H9 (cell line): Measurements from ENCODE around the gene ARID2. TPM values are rescaled to one million over a fixed set of nuclear protein-coding genes. Genes with fewer than 3 reads are reported as not detected.
A peak's percentile ranks its signal among the peaks of the same experiment; 100 is the strongest.

Experiments
- DNase-seq: peaks from one replicate; pipeline ENCODE4 v3.0.0-alpha.2; 2017
- H2AFZ ChIP-seq: one replicate; pipeline ENCODE4 v1.6.1; 2013; ENCODE audit warnings: mild to moderate bottlenecking, low read length, control low read depth, moderate library complexity
- H2AK5ac ChIP-seq: 2 replicates; pipeline ENCODE4 v1.6.1; 2013; ENCODE audit warnings: low read length, control low read depth, mixed read lengths; ENCODE audit not compliant: insufficient read length
- H2BK120ac ChIP-seq: one replicate; pipeline ENCODE4 v1.6.1; 2013; ENCODE audit warnings: low read depth, mild to moderate bottlenecking, low read length, control low read depth, inconsistent platforms; ENCODE audit not compliant: poor library complexity, severe bottlenecking
- H2BK12ac ChIP-seq: 2 replicates; pipeline ENCODE4 v1.6.1; 2013; ENCODE audit warnings: low read length, control low read depth, mixed read lengths, low read depth; ENCODE audit not compliant: insufficient read length
- H2BK15ac ChIP-seq: 2 replicates; pipeline ENCODE4 v1.6.1; 2013; ENCODE audit warnings: low read depth, low read length, control low read depth
- H2BK20ac ChIP-seq: one replicate; pipeline ENCODE4 v1.6.1; 2013; ENCODE audit warnings: low read depth, mild to moderate bottlenecking, low read length, control low read depth, inconsistent platforms; ENCODE audit not compliant: poor library complexity, severe bottlenecking
- H2BK5ac ChIP-seq: 2 replicates; pipeline ENCODE4 v1.6.1; 2013; ENCODE audit warnings: low read length, control low read depth, mixed read lengths; ENCODE audit not compliant: insufficient read length
- H3K14ac ChIP-seq: 2 replicates; pipeline ENCODE4 v1.6.1; 2013; ENCODE audit warnings: low read length, control low read depth; ENCODE audit not compliant: insufficient read depth
- H3K18ac ChIP-seq: 2 replicates; pipeline ENCODE4 v1.6.1; 2013; ENCODE audit warnings: low read depth, mild to moderate bottlenecking, mixed read lengths, low read length, control low read depth; ENCODE audit not compliant: insufficient read length
- H3K23ac ChIP-seq: 2 replicates; pipeline ENCODE4 v1.6.1; 2013; ENCODE audit warnings: low read length, control low read depth, mixed read lengths, low read depth; ENCODE audit not compliant: insufficient read length
- H3K23me2 ChIP-seq: 2 replicates; pipeline ENCODE4 v1.6.1; 2013; ENCODE audit warnings: low read depth, mild to moderate bottlenecking, mixed read lengths, low read length, control low read depth; ENCODE audit not compliant: insufficient read length, poor library complexity, severe bottlenecking
- H3K27ac ChIP-seq: 2 replicates; pipeline ENCODE4 v1.5.1; 2013; ENCODE audit warnings: low read length, control low read depth, mixed read lengths, low read depth; ENCODE audit not compliant: insufficient read length
- H3K27me3 ChIP-seq: 2 replicates; pipeline ENCODE4 v1.6.1; 2013; ENCODE audit warnings: low read length, control low read depth, inconsistent platforms; ENCODE audit not compliant: insufficient read depth
- H3K4ac ChIP-seq: 2 replicates; pipeline ENCODE4 v1.6.1; 2013; ENCODE audit warnings: low read depth, mild to moderate bottlenecking, control low read depth, inconsistent platforms, low read length, moderate library complexity
- H3K4me1 ChIP-seq: 2 replicates; pipeline ENCODE4 v1.6.1; 2013; ENCODE audit warnings: low read length, control low read depth, inconsistent platforms; ENCODE audit not compliant: insufficient read depth
- H3K4me2 ChIP-seq: 2 replicates; pipeline ENCODE4 v1.6.1; 2013; ENCODE audit warnings: low read length, control low read depth, mixed read lengths; ENCODE audit not compliant: insufficient read length, insufficient read depth
- H3K56ac ChIP-seq: 2 replicates; pipeline ENCODE4 v1.6.1; 2013; ENCODE audit warnings: low read depth, mild to moderate bottlenecking, mixed read lengths, low read length, control low read depth; ENCODE audit not compliant: insufficient read length
- H3K79me1 ChIP-seq: 2 replicates; pipeline ENCODE4 v1.6.1; 2013; ENCODE audit warnings: low read depth, mild to moderate bottlenecking, moderate library complexity, low read length, control low read depth, inconsistent platforms; ENCODE audit not compliant: insufficient read depth, poor library complexity, severe bottlenecking
- H3K79me2 ChIP-seq: 2 replicates; pipeline ENCODE4 v1.6.1; 2013; ENCODE audit warnings: low read length, control low read depth, inconsistent platforms; ENCODE audit not compliant: insufficient read depth
- H3K9ac ChIP-seq: 2 replicates; pipeline ENCODE4 v1.6.1; 2013; ENCODE audit warnings: low read length, control low read depth, mixed read lengths; ENCODE audit not compliant: insufficient read length; ENCODE audit errors: extremely low read depth
- H3K9me3 ChIP-seq: one replicate; pipeline ENCODE4 v1.6.1; 2013; ENCODE audit warnings: low read depth, low read length, inconsistent platforms; ENCODE audit not compliant: control insufficient read depth
- H3T11ph ChIP-seq: one replicate; pipeline ENCODE4 v1.6.1; 2013; ENCODE audit warnings: mild to moderate bottlenecking, low read length, control low read depth, inconsistent platforms
- H4K20me1 ChIP-seq: one replicate; pipeline ENCODE4 v1.6.1; 2013; ENCODE audit not compliant: control insufficient read depth, insufficient read length, insufficient read depth
- H4K5ac ChIP-seq: 2 replicates; pipeline ENCODE4 v1.6.1; 2013; ENCODE audit warnings: low read depth, mild to moderate bottlenecking, mixed read lengths, low read length, control low read depth; ENCODE audit not compliant: insufficient read length
- H4K8ac ChIP-seq: replicated peaks from 2 replicates; pipeline ENCODE4 v1.6.1; 2013; ENCODE audit warnings: low read length, control low read depth, mixed read lengths, low read depth; ENCODE audit not compliant: insufficient read length
- H4K91ac ChIP-seq: 2 replicates; pipeline ENCODE4 v1.6.1; 2013; ENCODE audit warnings: low read depth, mild to moderate bottlenecking, moderate library complexity, mixed read lengths, low read length, control low read depth; ENCODE audit not compliant: insufficient read length
- H3K27ac Mint-ChIP-seq, 3 experiments: 2 replicates in 2 of 3; 3 replicates in 1 of 3; pipeline ENCODE4 v1.8.0; 2020 to 2021; ENCODE audit warnings: mixed read lengths in 3 of 3, mild to moderate bottlenecking in 1 of 3, moderate library complexity in 1 of 3
- H3K27me3 Mint-ChIP-seq: 2 replicates; pipeline ENCODE4 v1.8.0; 2021; ENCODE audit warnings: low read depth, mild to moderate bottlenecking, moderate library complexity, mixed read lengths
- H3K36me3 Mint-ChIP-seq, 3 experiments: 2 replicates in 2 of 3; 3 replicates in 1 of 3; pipeline ENCODE4 v1.8.0; 2020 to 2021; ENCODE audit warnings: low read depth in 3 of 3, mixed read lengths in 3 of 3; ENCODE audit not compliant: insufficient read depth in 1 of 3
- H3K4me1 Mint-ChIP-seq, 2 experiments: 2 replicates each; pipeline ENCODE4 v1.8.0; 2020; ENCODE audit warnings: mixed read lengths in 2 of 2
- H3K4me3 Mint-ChIP-seq, 2 experiments: 2 replicates in 1 of 2; 3 replicates in 1 of 2; pipeline ENCODE4 v1.8.0; 2020 to 2021; ENCODE audit warnings: mild to moderate bottlenecking in 2 of 2, mixed read lengths in 2 of 2, moderate library complexity in 1 of 2
- H3K9me3 Mint-ChIP-seq, 2 experiments: 2 replicates in 1 of 2; 3 replicates in 1 of 2; pipeline ENCODE4 v1.8.0; 2020; ENCODE audit warnings: mild to moderate bottlenecking in 2 of 2, mixed read lengths in 2 of 2, moderate library complexity in 1 of 2
- WGBS: extraction: QIAGEN DNeasy Blood & Tissue Kit; methylation state at CpG from one replicate; pipeline ENCODE4 v1.1.7; 2013; ENCODE audit warnings: missing lambda C conversion rate, low lambda C conversion rate, mixed read lengths; ENCODE audit not compliant: insufficient read length; ENCODE audit errors: extremely low coverage; 5-methylcytosine and 5-hydroxymethylcytosine counted together
- total RNA-seq: library from RNA; stranded (reverse); gene quantifications from 2 replicates; pipeline ENCODE4 v1.2.1, GENCODE V29; 2021
- TF ChIP-seq, protein P1 (sequence below): fragments of 200-600 bp; sonication (generic); conservative IDR thresholded peaks from 3 replicates; pipeline ENCODE4 v1.8.0; 2021; ENCODE audit warnings: antibody characterized with exemption, mild to moderate bottlenecking

Gene ARID2
- total RNA-seq, 1 experiment from 2014 or later = 63.8 TPM

DNA sequence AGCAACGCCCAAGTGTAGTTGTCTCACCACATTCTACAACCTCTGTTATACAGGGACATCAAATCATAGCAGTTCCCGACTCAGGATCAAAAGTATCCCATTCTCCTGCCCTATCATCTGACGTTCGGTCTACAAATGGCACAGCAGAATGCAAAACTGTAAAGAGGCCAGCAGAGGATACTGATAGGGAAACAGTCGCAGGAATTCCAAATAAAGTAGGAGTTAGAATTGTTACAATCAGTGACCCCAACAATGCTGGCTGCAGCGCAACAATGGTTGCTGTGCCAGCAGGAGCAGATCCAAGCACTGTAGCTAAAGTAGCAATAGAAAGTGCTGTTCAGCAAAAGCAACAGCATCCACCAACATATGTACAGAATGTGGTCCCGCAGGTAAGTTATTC lies 123.0 kb downstream of the ARID2 start:
- no peak overlapping the region for H2BK15ac ChIP-seq
- H3K23me2 ChIP-seq = no peaks in the 10 kb centered on the region
- H3K14ac ChIP-seq = no peak overlapping the region
- Mint-ChIP-seq H3K36me3 (peaks cover 30 to 60% (median 60%) of the 10 kb centered on the region in 3 experiments; a peak in 6 of 7 replicates), H3K4me1 (no peaks in the 10 kb centered on the region), H3K27me3 (no peaks in the 10 kb centered on the region), H3K27ac (peak overlapping the region in 1 of 3 experiments; percentile 19; a peak in 1 of 7 replicates), H3K9me3 (no peaks in the 10 kb centered on the region), H3K4me3 (no peak overlapping the region)
- H3K79me1 ChIP-seq = no peaks in the 10 kb centered on the region
- H4K20me1 ChIP-seq = no peaks in the 10 kb centered on the region
- no peak overlapping the region for H3K18ac ChIP-seq
- H3K23ac ChIP-seq = no peak overlapping the region
- no peak overlapping the region for H3K27ac ChIP-seq
- H3K9me3 ChIP-seq = no peaks in the 10 kb centered on the region
- no peak overlapping the region for H2AFZ ChIP-seq
- H4K8ac ChIP-seq = no peak overlapping the region
- H3K27me3 ChIP-seq = no peaks in the 10 kb centered on the region; the same call in 1 of the 2 replicates
- no peak overlapping the region for H2BK12ac ChIP-seq
- no peak overlapping the region for H2BK120ac ChIP-seq
- no peaks in the 10 kb centered on the region for H3K79me2 ChIP-seq
- no CpG with 5 or more reads among the region's 7 CpGs for WGBS
- no peak for DNase-seq
- H3K9ac ChIP-seq = no peak overlapping the region
- H3K4ac ChIP-seq = no peak overlapping the region
- no peak overlapping the region for H2AK5ac ChIP-seq
- no peak overlapping the region for H4K5ac ChIP-seq
- no peaks in the 10 kb centered on the region for H3K4me1 ChIP-seq
- H3K4me2 ChIP-seq = no peak overlapping the region
- H2BK5ac ChIP-seq = no peak overlapping the region
- H3K56ac ChIP-seq = no peak overlapping the region
- no peak overlapping the region for H2BK20ac ChIP-seq
- H3T11ph ChIP-seq = no peak overlapping the region
- TF ChIP-seq, protein P1, sequence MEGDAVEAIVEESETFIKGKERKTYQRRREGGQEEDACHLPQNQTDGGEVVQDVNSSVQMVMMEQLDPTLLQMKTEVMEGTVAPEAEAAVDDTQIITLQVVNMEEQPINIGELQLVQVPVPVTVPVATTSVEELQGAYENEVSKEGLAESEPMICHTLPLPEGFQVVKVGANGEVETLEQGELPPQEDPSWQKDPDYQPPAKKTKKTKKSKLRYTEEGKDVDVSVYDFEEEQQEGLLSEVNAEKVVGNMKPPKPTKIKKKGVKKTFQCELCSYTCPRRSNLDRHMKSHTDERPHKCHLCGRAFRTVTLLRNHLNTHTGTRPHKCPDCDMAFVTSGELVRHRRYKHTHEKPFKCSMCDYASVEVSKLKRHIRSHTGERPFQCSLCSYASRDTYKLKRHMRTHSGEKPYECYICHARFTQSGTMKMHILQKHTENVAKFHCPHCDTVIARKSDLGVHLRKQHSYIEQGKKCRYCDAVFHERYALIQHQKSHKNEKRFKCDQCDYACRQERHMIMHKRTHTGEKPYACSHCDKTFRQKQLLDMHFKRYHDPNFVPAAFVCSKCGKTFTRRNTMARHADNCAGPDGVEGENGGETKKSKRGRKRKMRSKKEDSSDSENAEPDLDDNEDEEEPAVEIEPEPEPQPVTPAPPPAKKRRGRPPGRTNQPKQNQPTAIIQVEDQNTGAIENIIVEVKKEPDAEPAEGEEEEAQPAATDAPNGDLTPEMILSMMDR = no peak
- H4K91ac ChIP-seq = no peak overlapping the region
